GM19099 (cell line): ENCODE data around the gene PALD1.

Experiments
- POLR2A ChIP-seq: IDR thresholded peaks from 3 replicates; pipeline ENCODE4 v1.6.1; 2011; ENCODE audit warnings: low read depth; ENCODE audit not compliant: insufficient read length; ENCODE audit errors: extremely low read depth

PALD1 gene

DNA sequence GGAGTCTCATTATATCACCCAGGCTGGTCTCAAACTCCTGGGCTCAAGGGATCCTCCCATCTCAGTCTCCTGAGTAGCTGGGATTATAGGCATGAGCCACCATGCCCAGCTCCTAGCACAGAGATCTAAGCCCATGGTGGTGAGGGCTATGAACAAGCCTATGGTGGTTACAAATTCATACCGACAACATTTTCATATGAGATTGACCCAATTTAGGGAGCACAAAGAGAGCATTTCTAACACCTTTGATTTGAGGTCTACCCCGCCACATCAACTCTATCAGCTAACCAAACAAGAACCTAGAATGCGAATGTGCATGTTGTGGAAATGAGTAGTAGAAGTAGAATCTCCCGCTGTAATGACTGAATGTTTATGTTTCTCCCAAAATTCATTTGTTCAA, 138.2 kb downstream of the PALD1 start:
- TF ChIP-seq POLR2A: no peak
